ENCODE data around the gene SLIT3.

The SLIT3 gene

DNA sequence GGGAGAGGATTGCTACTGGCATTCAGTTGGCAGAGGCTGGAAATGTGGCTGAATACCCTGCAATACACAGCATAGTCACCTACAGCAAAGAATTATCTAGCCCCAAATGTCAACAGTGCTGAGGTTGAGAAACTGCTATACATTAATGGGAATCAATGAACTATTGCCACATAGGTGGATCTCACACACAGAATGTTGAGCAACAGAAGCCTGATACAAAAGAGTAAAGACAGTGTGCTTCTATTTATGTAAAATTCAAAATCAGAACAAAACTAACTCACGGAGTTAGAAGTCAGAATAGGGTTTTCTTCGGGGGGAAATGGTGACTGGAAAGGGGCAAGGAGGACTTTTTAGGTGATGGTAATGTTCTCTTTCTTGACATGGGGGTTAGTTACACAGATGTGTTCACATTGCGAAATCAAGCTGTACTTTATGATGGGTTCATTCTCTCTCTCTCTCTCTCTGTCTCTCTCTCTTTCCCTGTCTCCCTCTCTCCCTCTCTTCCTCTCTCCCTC, 676.0 kb downstream of the SLIT3 start:
- H2AFZ ChIP-seq (ENCODE audit: low read length): no peak overlapping the region

DNA sequence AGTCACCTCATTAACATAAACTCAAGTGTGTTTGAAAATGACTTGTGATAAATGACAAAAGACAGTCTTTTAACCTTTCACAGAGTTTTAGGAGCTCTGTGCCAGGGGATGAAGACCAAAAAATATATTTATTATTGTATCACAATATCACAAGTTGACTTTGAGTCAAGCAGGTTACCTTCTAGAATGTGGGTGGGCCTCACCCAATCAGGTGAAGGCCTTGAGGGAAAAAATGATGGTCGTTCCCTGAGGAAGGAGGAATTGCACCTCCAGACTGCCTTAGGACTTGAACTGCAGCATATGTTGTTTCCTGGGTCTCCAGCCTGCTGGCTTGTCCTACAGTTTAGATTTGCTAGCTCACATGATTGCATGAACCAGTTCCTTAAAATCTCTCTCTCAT, 680.1 kb downstream of the SLIT3 start:
- Histone ChIP-seq H3F3A (ENCODE audit: low read depth) (no peaks in the 10 kb centered on the region), H4K20me1 (ENCODE audit: insufficient read depth, low read length, poor library complexity, severe bottlenecking) (no peaks in the 10 kb centered on the region), H2AFZ (ENCODE audit: low read length) (no peak overlapping the region), H3K9me3 (ENCODE audit: insufficient read depth, low read depth, low read length) (no peaks in the 10 kb centered on the region), H3K27me3 (ENCODE audit: insufficient read depth, low read length, poor library complexity, severe bottlenecking) (no peaks in the 10 kb centered on the region), H3K79me2 (ENCODE audit: insufficient read depth, low read length) (no peaks in the 10 kb centered on the region), H3K9me2 (replicated peaks; ENCODE audit: low read depth, low read length) (no peaks in the 10 kb centered on the region), H3K36me3 (ENCODE audit: insufficient read depth, low read length) (no peaks in the 10 kb centered on the region), H3K9ac (ENCODE audit: low read depth, low read length, poor library complexity, severe bottlenecking) (no peak overlapping the region), H3K4me2 (ENCODE audit: low read depth, low read length, poor library complexity, severe bottlenecking) (no peak overlapping the region), H3K4me1 (ENCODE audit: insufficient read depth, low read length, poor library complexity, severe bottlenecking) (no peaks in the 10 kb centered on the region), H3K4me3 (ENCODE audit: low read length, poor library complexity, severe bottlenecking) (no peak overlapping the region)
- TF ChIP-seq, protein P1, sequence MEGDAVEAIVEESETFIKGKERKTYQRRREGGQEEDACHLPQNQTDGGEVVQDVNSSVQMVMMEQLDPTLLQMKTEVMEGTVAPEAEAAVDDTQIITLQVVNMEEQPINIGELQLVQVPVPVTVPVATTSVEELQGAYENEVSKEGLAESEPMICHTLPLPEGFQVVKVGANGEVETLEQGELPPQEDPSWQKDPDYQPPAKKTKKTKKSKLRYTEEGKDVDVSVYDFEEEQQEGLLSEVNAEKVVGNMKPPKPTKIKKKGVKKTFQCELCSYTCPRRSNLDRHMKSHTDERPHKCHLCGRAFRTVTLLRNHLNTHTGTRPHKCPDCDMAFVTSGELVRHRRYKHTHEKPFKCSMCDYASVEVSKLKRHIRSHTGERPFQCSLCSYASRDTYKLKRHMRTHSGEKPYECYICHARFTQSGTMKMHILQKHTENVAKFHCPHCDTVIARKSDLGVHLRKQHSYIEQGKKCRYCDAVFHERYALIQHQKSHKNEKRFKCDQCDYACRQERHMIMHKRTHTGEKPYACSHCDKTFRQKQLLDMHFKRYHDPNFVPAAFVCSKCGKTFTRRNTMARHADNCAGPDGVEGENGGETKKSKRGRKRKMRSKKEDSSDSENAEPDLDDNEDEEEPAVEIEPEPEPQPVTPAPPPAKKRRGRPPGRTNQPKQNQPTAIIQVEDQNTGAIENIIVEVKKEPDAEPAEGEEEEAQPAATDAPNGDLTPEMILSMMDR (conservative IDR thresholded peaks at IDR 0.05; ENCODE audit: low read length): no peak
- TF ChIP-seq EZH2phosphoT487 (IDR thresholded peaks at IDR 0.05; ENCODE audit: borderline replicate concordance): no peak

More for the DNA sequence above, 676.0 kb downstream of the SLIT3 start:
- Histone ChIP-seq H3F3A (ENCODE audit: low read depth) (no peaks in the 10 kb centered on the region), H3K9ac (ENCODE audit: low read depth, low read length, poor library complexity, severe bottlenecking) (no peak overlapping the region), H3K4me3 (ENCODE audit: low read length, poor library complexity, severe bottlenecking) (no peak overlapping the region), H3K9me2 (replicated peaks; ENCODE audit: low read depth, low read length) (no peaks in the 10 kb centered on the region), H3K27me3 (ENCODE audit: insufficient read depth, low read length, poor library complexity, severe bottlenecking) (no peaks in the 10 kb centered on the region), H3K4me2 (ENCODE audit: low read depth, low read length, poor library complexity, severe bottlenecking) (no peak overlapping the region), H3K4me1 (ENCODE audit: insufficient read depth, low read length, poor library complexity, severe bottlenecking) (no peaks in the 10 kb centered on the region), H3K9me3 (ENCODE audit: insufficient read depth, low read depth, low read length) (no peaks in the 10 kb centered on the region), H4K20me1 (ENCODE audit: insufficient read depth, low read length, poor library complexity, severe bottlenecking) (no peaks in the 10 kb centered on the region), H3K36me3 (ENCODE audit: insufficient read depth, low read length) (no peaks in the 10 kb centered on the region), H3K79me2 (ENCODE audit: insufficient read depth, low read length) (no peaks in the 10 kb centered on the region)
- TF ChIP-seq, protein P1 (conservative IDR thresholded peaks at IDR 0.05; ENCODE audit: low read length): no peak
- TF ChIP-seq EZH2phosphoT487 (IDR thresholded peaks at IDR 0.05; ENCODE audit: borderline replicate concordance): no peak

DNA sequence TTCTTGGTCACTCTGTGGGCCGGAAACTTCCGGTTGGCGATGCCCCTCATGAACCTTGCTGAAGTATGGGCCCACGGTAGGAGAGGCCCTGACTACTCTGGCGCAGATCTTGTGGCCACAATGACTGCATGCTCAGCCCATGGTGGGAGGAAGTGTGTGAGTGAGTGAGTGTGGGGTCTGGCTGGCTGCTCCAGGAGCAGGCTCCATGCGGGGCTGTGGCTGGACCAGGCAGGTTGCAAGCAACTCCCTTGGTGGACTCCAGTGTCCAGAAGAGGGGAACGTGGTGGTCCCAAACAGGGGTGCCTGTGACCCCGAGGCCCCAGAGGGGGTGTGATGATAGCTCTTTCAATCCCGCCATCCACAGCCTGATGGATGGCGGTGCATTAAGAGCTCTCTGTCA, 686.3 kb downstream of the SLIT3 start:
- no peaks in the 10 kb centered on the region for H3K9me2 ChIP-seq (replicated peaks; ENCODE audit: low read depth, low read length)
- H3K4me2 ChIP-seq (ENCODE audit: low read depth, low read length, poor library complexity, severe bottlenecking): no peak overlapping the region
- H2AFZ ChIP-seq (ENCODE audit: low read length): no peak overlapping the region
- no peaks in the 10 kb centered on the region for H3K9me3 ChIP-seq (ENCODE audit: insufficient read depth, low read depth, low read length)
- no peaks in the 10 kb centered on the region for H3K27me3 ChIP-seq (ENCODE audit: insufficient read depth, low read length, poor library complexity, severe bottlenecking)
- TF ChIP-seq EZH2phosphoT487 (IDR thresholded peaks at IDR 0.05; ENCODE audit: borderline replicate concordance): no peak
- TF ChIP-seq, protein P1 (conservative IDR thresholded peaks at IDR 0.05; ENCODE audit: low read length): no peak
- H3K4me1 ChIP-seq (ENCODE audit: insufficient read depth, low read length, poor library complexity, severe bottlenecking): no peaks in the 10 kb centered on the region
- no peak overlapping the region for H3K9ac ChIP-seq (ENCODE audit: low read depth, low read length, poor library complexity, severe bottlenecking)
- H3K4me3 ChIP-seq (ENCODE audit: low read length, poor library complexity, severe bottlenecking): no peak overlapping the region
- no peaks in the 10 kb centered on the region for H4K20me1 ChIP-seq (ENCODE audit: insufficient read depth, low read length, poor library complexity, severe bottlenecking)
- no peaks in the 10 kb centered on the region for H3K79me2 ChIP-seq (ENCODE audit: insufficient read depth, low read length)
- no peaks in the 10 kb centered on the region for H3K36me3 ChIP-seq (ENCODE audit: insufficient read depth, low read length)
- H3F3A ChIP-seq (ENCODE audit: low read depth): no peaks in the 10 kb centered on the region

Measured in Loucy (cell line).